IPS DF 19.7 (cell line): Measurements from ENCODE around the gene C2CD2.
"Not testable (repeated sequence)": the region's sequence is repeated elsewhere in the genome, so short reads cannot be mapped to it uniquely, and the experiment has no call there.

Experiments
- DNase-seq: peaks from one replicate; pipeline ENCODE4 v3.0.0-alpha.2; 2013; ENCODE audit warnings: low read depth, low spot score

C2CD2 gene

GRCh38 chr21:41953831-41954653, at the start of gene C2CD2:
C2CD2 (minus strand) TSS chr21:41954018; CDS start chr21:41953648, 370 bp downstream.
- no peak for DNase-seq

GRCh38 chr21:42003051-42003461, 49.2 kb upstream of the C2CD2 start:
- no peak for DNase-seq

GRCh38 chr21:42002421-42002958, 48.7 kb upstream of the C2CD2 start:
- DNase-seq: no peak

GRCh38 chr21:42001781-42002180, 48.0 kb upstream of the C2CD2 start:
- no peak for DNase-seq

- DNase-seq: no peak
Measured at GRCh38 chr21:42000908-42001307, 47.1 kb upstream of the C2CD2 start.

- DNase-seq: no peak
Measured at GRCh38 chr21:41997657-41998056, 43.8 kb upstream of the C2CD2 start.

GRCh38 chr21:41995577-41995976, 41.8 kb upstream of the C2CD2 start:
- DNase-seq: no peak

GRCh38 chr21:41994613-41995012, 40.8 kb upstream of the C2CD2 start:
- DNase-seq: not testable (repeated sequence)

GRCh38 chr21:41993744-41994143, 39.9 kb upstream of the C2CD2 start:
- DNase-seq: no peak

GRCh38 chr21:41992576-41992975, 38.8 kb upstream of the C2CD2 start:
- no peak for DNase-seq

GRCh38 chr21:41991659-41992058, 37.8 kb upstream of the C2CD2 start:
- DNase-seq: no peak

- DNase-seq: no peak
Measured at GRCh38 chr21:41989698-41990097, 35.9 kb upstream of the C2CD2 start.

- DNase-seq: no peak
Measured at GRCh38 chr21:41987310-41987709, 33.5 kb upstream of the C2CD2 start.

- no peak for DNase-seq
Measured at GRCh38 chr21:41985662-41986416, 32.0 kb upstream of the C2CD2 start.

GRCh38 chr21:41983229-41983628, 29.4 kb upstream of the C2CD2 start:
- no peak for DNase-seq

- DNase-seq: no peak
Measured at GRCh38 chr21:41980561-41980960, 26.7 kb upstream of the C2CD2 start.

GRCh38 chr21:41979751-41980369, 26.0 kb upstream of the C2CD2 start:
- DNase-seq: no peak

- DNase-seq: no peak
Measured at GRCh38 chr21:41979335-41979734, 25.5 kb upstream of the C2CD2 start.

- no peak for DNase-seq
Measured at GRCh38 chr21:41977034-41977950, 23.5 kb upstream of the C2CD2 start.

GRCh38 chr21:41976611-41977010, 22.8 kb upstream of the C2CD2 start:
- DNase-seq: no peak
